ENCODE measurements around the gene PDE4B. TPM values are rescaled to one million over a fixed set of nuclear protein-coding genes. Genes with fewer than 3 reads are reported as not detected.

Gene PDE4B
- total and polyA plus RNA-seq, 12 donors: 1.2 to 14.9 (median 3.9) TPM

GRCh38 chr1:66237722-66238479 is 445.2 kb downstream of the PDE4B start:
- no peaks in the 10 kb centered on the region for H3K36me3 ChIP-seq (replicated peaks in 1 of 2)
- 51 to 63% (median 57%) methylated on average over 5 of the region's 5 CpGs for WGBS, 4 donors
- intact Hi-C loops (cut with DNase I): no loop called here
- no peaks in the 10 kb centered on the region for H3K9me3 ChIP-seq (replicated peaks in 1 of 3)
- H3K4me3 ChIP-seq: no peak overlapping the region
- DNase-seq: no peak
- no peak overlapping the region for H3K27ac ChIP-seq
- TF ChIP-seq CTCF (IDR thresholded peaks at IDR 0.05) (no peak), POLR2A (IDR thresholded peaks at IDR 0.05) (no peak)
- no peaks in the 10 kb centered on the region for H3K4me1 ChIP-seq (replicated peaks in 1 of 2)
- peaks cover 7% of the 10 kb centered on the region for H3K27me3 ChIP-seq

DNA sequence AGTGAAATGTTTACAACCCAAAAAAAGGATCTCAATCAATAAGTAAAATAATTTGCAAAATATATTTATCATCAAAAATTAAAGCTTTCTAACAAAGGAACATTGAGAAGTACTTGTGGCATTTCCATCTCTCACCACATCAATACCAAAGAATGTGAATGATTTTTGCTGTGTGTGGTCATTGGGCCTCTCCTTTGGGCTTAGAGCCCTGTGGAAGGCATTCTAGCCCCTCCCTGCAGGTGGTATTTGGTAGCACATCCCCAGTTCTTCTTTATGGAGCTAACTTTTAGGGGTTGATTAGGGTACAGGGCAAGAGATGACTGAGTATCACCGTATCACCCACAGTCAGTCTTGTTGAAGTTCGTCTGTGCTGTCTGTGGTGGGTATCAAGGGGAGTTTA is 447.1 kb downstream of the PDE4B start:
- no peak overlapping the region for H3K27ac ChIP-seq
- peaks cover 7% of the 10 kb centered on the region for H3K27me3 ChIP-seq
- no peak for DNase-seq
- no peak overlapping the region for H3K4me3 ChIP-seq
- no peaks in the 10 kb centered on the region for H3K36me3 ChIP-seq (replicated peaks in 1 of 2)
- TF ChIP-seq POLR2A (IDR thresholded peaks at IDR 0.05) (no peak), CTCF (IDR thresholded peaks at IDR 0.05) (no peak)
- H3K9me3 ChIP-seq (replicated peaks in 1 of 3): no peaks in the 10 kb centered on the region
- H3K4me1 ChIP-seq (replicated peaks in 1 of 2): no peaks in the 10 kb centered on the region
- 72 to 94% (median 89%) methylated on average over 2 of the region's 2 CpGs for WGBS, 4 donors
- intact Hi-C loops (cut with DNase I): loop anchor here (5.0 kb wide), 1 partner anchor 278 kb away; no protein-coding TSS in a partner anchor

DNA sequence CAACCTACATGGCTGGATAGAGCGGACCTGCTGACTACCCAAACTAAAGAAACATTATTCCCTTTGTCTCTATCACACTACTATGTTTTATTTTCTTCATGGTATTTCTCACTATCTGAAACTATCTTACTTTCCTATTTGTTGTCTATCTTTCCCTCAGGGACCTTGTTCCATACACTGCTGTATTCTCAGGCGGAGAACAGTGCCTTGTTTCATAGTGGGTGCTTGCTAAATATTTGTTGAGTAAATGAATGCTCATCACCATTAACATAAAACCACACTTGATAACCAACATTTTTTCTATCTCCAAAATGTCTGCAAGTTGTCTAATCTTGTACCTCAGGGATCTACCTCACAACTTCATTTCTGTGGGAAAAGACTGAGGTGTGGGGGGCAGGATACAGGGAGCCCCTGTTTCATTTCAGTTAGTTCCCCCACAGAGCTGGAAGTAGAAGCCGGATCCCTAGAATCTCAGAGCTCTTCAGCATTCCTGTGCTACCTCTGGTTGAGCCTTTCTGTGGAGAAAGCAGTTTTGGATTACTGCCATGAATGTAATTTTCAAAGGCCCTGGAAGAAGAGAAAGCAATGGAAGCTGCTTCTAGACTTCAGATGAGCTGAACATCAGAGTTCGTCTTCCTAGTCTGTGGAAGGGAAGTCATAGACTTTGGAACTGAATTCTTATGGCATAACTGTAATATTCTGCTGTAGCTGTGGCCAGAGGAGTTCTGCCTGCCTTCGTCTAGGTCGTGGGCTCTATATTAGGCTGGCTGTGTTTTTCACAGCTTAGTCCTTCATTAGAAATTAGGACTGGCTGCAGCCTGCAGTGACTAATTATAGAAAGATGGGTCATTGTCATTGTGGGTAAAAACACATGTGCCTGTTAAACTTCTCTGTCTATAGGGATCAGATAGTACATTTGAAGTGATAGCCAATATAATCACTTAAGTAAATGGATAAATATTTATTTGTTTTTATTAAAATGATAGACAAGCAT is 448.1 kb downstream of the PDE4B start:
- intact Hi-C loops (cut with DNase I): loop anchor here (5.0 kb wide), 1 partner anchor 278 kb away; no protein-coding TSS in a partner anchor
- 73 to 94% (median 83%) methylated on average over 6 of the region's 6 CpGs for WGBS, 4 donors

More for the DNA sequence above, 448.1 kb downstream of the PDE4B start:
- DNase-seq: no peak
- Histone ChIP-seq H3K36me3 (replicated peaks in 1 of 2) (no peaks in the 10 kb centered on the region), H3K4me3 (no peak overlapping the region), H3K27me3 (peaks cover 3% of the 10 kb centered on the region), H3K27ac (no peak overlapping the region), H3K4me1 (replicated peaks in 1 of 2) (no peaks in the 10 kb centered on the region), H3K9me3 (replicated peaks in 1 of 3) (no peaks in the 10 kb centered on the region)
- TF ChIP-seq CTCF (IDR thresholded peaks at IDR 0.05): no peak
- no peak for TF ChIP-seq POLR2A (IDR thresholded peaks at IDR 0.05)
